Astrocyte (in vitro differentiated cells and primary cell): Measurements from ENCODE around the gene MAEA. TPM values are rescaled to one million over a fixed set of nuclear protein-coding genes. Genes with fewer than 3 reads are reported as not detected.

ENCODE experiments used
- DNase-seq: peaks from one replicate; pipeline ENCODE4 v3.0.0-alpha.2; 2010; ENCODE audit warnings: low read depth
- FAIRE-seq: peaks from 2 replicates; lab custom pipeline; 2011; peaks lifted over from hg19 to GRCh38; lab: Jason Lieb, UNC
- H2AFZ ChIP-seq: 2 replicates; pipeline ENCODE4 v1.6.0; 2012; ENCODE audit warnings: low read depth, low read length, inconsistent platforms
- H3K27ac ChIP-seq: 2 replicates; pipeline ENCODE4 v1.5.1; 2011; ENCODE audit warnings: low read depth, low read length, inconsistent platforms
- H3K27me3 ChIP-seq: 2 replicates; pipeline ENCODE4 v1.6.0; 2011; ENCODE audit warnings: low read length, inconsistent platforms; ENCODE audit not compliant: insufficient read depth
- H3K36me3 ChIP-seq: 2 replicates; pipeline ENCODE4 v1.5.1; 2011; ENCODE audit warnings: low read length, inconsistent platforms; ENCODE audit not compliant: insufficient read depth
- H3K4me1 ChIP-seq: 2 replicates; pipeline ENCODE4 v1.5.1; 2011; ENCODE audit warnings: low read length, inconsistent platforms; ENCODE audit not compliant: insufficient read depth
- H3K4me2 ChIP-seq: 2 replicates; pipeline ENCODE4 v1.6.0; 2012; ENCODE audit warnings: low read length, inconsistent platforms
- H3K4me3 ChIP-seq: 2 replicates; pipeline ENCODE4 v1.5.1; 2011; ENCODE audit warnings: low read depth, mild to moderate bottlenecking, low read length, inconsistent platforms; ENCODE audit not compliant: insufficient read depth
- H3K79me2 ChIP-seq: 2 replicates; pipeline ENCODE4 v1.6.0; 2012; ENCODE audit warnings: mild to moderate bottlenecking, low read length, inconsistent platforms; ENCODE audit not compliant: insufficient read depth
- H3K9ac ChIP-seq: 2 replicates; pipeline ENCODE4 v1.6.0; 2012; ENCODE audit warnings: mild to moderate bottlenecking, low read length, inconsistent platforms
- H3K9me3 ChIP-seq: 2 replicates; pipeline ENCODE4 v1.5.1; 2012; ENCODE audit warnings: low read depth, mild to moderate bottlenecking, low read length, inconsistent platforms; ENCODE audit not compliant: insufficient read depth
- H4K20me1 ChIP-seq: 2 replicates; pipeline ENCODE4 v1.6.0; 2012; ENCODE audit warnings: low read length, inconsistent platforms; ENCODE audit not compliant: insufficient read depth
- H3K27ac Mint-ChIP-seq: one replicate; pipeline ENCODE4 v1.8.0; 2021; ENCODE audit warnings: mild to moderate bottlenecking, mixed read lengths; ENCODE audit not compliant: unreplicated experiment
- H3K27me3 Mint-ChIP-seq: one replicate; pipeline ENCODE4 v1.8.0; 2021; ENCODE audit warnings: low read depth, mixed read lengths; ENCODE audit not compliant: unreplicated experiment
- H3K36me3 Mint-ChIP-seq: one replicate; pipeline ENCODE4 v1.8.0; 2021; ENCODE audit warnings: low read depth, mixed read lengths; ENCODE audit not compliant: unreplicated experiment
- H3K4me1 Mint-ChIP-seq: one replicate; pipeline ENCODE4 v1.8.0; 2021; ENCODE audit warnings: low read depth, mixed read lengths; ENCODE audit not compliant: unreplicated experiment
- H3K4me3 Mint-ChIP-seq: one replicate; pipeline ENCODE4 v1.8.0; 2021; ENCODE audit warnings: mild to moderate bottlenecking, moderate library complexity, mixed read lengths; ENCODE audit not compliant: unreplicated experiment
- H3K9me3 Mint-ChIP-seq: one replicate; pipeline ENCODE4 v1.8.0; 2021; ENCODE audit warnings: mild to moderate bottlenecking, mixed read lengths; ENCODE audit not compliant: unreplicated experiment
- EZH2 ChIP-seq: IDR thresholded peaks from 2 replicates; pipeline ENCODE4 v1.6.1; 2012; ENCODE audit warnings: mild to moderate bottlenecking, low read length, inconsistent platforms; ENCODE audit not compliant: insufficient read depth
- total RNA-seq: library from RNA; stranded (reverse); gene quantifications from 2 replicates; pipeline ENCODE4 v1.2.1, GENCODE V29; 2021
- TF ChIP-seq, protein P1 (sequence below): IDR thresholded peaks from 2 replicates; pipeline ENCODE4 v1.5.1; 2011; ENCODE audit warnings: low read depth, mild to moderate bottlenecking, inconsistent platforms, low read length, moderate library complexity; ENCODE audit not compliant: insufficient read depth

MAEA gene
- total RNA-seq, 1 donor from 2014 or later, result 79.3 TPM

DNA sequence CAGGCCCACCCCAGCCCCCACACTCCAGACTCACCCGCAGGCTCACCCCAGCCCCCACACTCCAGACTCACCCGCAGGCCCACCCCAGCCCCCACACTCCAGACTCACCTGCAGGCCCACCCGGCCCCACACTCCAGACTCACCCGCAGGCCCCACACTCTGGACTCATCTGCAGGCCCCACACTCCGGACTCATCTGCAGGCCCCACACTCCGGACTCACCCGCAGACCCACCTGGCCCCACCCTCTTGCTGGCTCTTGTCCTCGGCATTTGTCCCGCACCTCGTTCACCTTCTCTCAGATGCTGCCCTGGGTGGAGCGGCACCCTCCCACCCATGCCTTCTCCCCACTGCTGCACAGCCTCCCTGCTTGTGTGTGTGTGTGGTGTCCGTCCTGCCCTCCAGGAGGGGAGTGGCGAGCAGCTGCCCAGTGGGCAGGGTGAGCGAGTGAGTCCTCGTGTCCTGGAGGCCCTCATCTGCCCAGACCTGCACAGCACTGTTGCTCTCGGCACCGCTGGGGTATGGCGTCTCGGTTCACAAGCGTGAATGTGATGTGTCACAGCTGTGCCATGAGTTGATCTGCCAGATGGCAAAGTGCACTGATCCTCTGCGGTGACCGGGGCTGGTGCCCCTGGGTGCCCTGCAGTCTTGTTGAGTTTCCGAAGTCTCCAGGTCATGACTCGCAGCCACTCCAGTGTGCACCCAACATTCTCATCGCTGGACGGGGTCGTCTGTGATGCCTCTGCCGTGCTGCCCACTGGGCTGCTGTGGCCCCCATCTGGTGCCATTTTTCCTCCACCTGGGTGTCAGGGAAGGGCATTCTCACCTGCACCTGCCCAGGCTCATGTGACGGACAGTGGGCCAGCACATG lies 27.7 kb downstream of the MAEA start:
- peaks cover 26% of the 10 kb centered on the region for H4K20me1 ChIP-seq
- peaks cover 20% of the 10 kb centered on the region for H3K36me3 Mint-ChIP-seq
- H3K27ac ChIP-seq, result no peak overlapping the region
- no peak overlapping the region for H3K4me3 Mint-ChIP-seq
- H3K27me3 Mint-ChIP-seq, result no peaks in the 10 kb centered on the region
- H3K27me3 ChIP-seq, result no peaks in the 10 kb centered on the region
- H3K36me3 ChIP-seq, result peaks cover 6% of the 10 kb centered on the region
- no peak overlapping the region for H3K27ac Mint-ChIP-seq
- no peak overlapping the region for H3K9ac ChIP-seq
- TF ChIP-seq, protein P1, sequence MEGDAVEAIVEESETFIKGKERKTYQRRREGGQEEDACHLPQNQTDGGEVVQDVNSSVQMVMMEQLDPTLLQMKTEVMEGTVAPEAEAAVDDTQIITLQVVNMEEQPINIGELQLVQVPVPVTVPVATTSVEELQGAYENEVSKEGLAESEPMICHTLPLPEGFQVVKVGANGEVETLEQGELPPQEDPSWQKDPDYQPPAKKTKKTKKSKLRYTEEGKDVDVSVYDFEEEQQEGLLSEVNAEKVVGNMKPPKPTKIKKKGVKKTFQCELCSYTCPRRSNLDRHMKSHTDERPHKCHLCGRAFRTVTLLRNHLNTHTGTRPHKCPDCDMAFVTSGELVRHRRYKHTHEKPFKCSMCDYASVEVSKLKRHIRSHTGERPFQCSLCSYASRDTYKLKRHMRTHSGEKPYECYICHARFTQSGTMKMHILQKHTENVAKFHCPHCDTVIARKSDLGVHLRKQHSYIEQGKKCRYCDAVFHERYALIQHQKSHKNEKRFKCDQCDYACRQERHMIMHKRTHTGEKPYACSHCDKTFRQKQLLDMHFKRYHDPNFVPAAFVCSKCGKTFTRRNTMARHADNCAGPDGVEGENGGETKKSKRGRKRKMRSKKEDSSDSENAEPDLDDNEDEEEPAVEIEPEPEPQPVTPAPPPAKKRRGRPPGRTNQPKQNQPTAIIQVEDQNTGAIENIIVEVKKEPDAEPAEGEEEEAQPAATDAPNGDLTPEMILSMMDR, result no peak
- no peak for TF ChIP-seq EZH2
- no peak overlapping the region for H3K4me2 ChIP-seq
- DNase-seq (no peak), FAIRE-seq (no peak)
- H3K9me3 ChIP-seq, result no peaks in the 10 kb centered on the region
- peaks cover 25% of the 10 kb centered on the region for H3K79me2 ChIP-seq
- H3K9me3 Mint-ChIP-seq, result no peaks in the 10 kb centered on the region
- no peaks in the 10 kb centered on the region for H3K4me1 Mint-ChIP-seq
- no peak overlapping the region for H3K4me3 ChIP-seq
- H2AFZ ChIP-seq, result no peak overlapping the region
- no peaks in the 10 kb centered on the region for H3K4me1 ChIP-seq

- Histone ChIP-seq H3K36me3 (peaks cover 6% of the 10 kb centered on the region), H4K20me1 (peaks cover 20% of the 10 kb centered on the region), H3K9ac (no peak overlapping the region), H3K27me3 (no peaks in the 10 kb centered on the region), H3K79me2 (peaks cover 19% of the 10 kb centered on the region), H3K4me1 (peaks cover under 1% of the 10 kb centered on the region), H3K4me3 (no peak overlapping the region), H3K4me2 (no peak overlapping the region), H3K27ac (no peak overlapping the region), H2AFZ (no peak overlapping the region), H3K9me3 (no peaks in the 10 kb centered on the region)
- DNase-seq (no peak), FAIRE-seq (no peak)
- H3K4me1 Mint-ChIP-seq, result no peaks in the 10 kb centered on the region
- no peaks in the 10 kb centered on the region for H3K9me3 Mint-ChIP-seq
- H3K36me3 Mint-ChIP-seq, result peaks cover 19% of the 10 kb centered on the region
- no peak overlapping the region for H3K27ac Mint-ChIP-seq
- H3K4me3 Mint-ChIP-seq, result no peak overlapping the region
- H3K27me3 Mint-ChIP-seq, result no peaks in the 10 kb centered on the region
- TF ChIP-seq, protein P1, result no peak
- TF ChIP-seq EZH2, result no peak
Measured at GRCh38 chr4:1318046-1318375, 28.3 kb downstream of the MAEA start.
